GM18873 (cell line): ENCODE results near the gene ACTR8.

Source experiments
- ATAC-seq: cut with Tn5 transposase; IDR thresholded peaks from one replicate; pipeline ENCODE4 v1.9.1; 2021; ENCODE audit warnings: mild to moderate bottlenecking, moderate library complexity, moderate number of reproducible peaks; ENCODE audit not compliant: unreplicated experiment, low FRiP score

Gene ACTR8

DNA sequence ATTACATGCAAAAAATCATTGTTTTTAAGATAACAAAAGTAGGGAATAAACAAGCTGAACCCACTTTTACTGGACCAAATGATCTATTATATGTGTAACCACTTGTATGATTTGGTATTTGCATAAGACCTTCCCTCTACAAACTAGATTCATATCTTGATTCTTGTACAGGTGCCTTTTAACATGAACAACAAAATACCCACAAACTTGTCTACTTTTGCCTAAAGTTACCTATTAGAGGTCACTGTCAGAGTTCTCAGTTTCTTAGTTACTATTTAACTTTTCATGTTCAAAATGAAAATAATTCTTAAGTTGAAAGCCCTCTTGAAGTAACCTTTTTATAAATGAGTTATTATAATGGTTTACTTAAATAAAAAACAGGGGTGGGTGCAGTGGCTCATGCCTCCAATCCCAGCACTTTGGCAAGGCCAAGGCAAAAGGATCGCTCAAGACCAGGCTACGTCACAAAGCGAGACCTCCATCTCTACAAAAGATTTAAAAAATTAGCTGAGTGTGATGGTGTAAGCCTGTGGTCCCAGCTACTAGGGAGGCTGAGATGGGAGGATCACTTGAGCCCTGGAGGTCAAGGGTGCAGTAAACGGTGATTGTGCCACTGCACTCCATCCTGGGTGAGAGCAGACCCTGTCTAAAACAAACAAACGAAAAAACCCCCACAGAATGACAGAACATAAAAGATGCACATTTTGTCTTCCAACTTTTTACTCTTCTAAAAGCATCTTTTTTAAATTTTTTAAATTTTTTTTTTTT is 16.0 kb downstream of the ACTR8 start:
- no peak for ATAC-seq

DNA sequence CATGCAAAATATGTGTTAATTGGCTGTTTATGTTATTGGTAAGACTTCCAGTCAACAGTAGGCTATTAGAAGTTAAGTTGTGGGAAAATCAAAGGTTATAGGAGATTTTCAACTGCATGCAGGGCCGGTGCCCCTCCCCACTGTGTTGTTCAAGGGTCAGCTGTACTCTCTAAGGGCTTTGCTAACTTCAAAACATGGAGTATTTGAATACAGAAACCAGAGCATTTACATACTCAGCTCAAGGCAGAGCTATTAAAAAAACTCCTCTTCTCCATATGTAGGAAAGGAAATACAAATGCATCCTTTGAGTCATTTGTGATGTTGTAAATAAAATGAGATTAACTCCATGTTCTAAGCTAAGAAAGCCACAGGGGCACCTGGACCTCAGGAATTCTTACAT is 18.8 kb downstream of the ACTR8 start:
- no peak for ATAC-seq

DNA sequence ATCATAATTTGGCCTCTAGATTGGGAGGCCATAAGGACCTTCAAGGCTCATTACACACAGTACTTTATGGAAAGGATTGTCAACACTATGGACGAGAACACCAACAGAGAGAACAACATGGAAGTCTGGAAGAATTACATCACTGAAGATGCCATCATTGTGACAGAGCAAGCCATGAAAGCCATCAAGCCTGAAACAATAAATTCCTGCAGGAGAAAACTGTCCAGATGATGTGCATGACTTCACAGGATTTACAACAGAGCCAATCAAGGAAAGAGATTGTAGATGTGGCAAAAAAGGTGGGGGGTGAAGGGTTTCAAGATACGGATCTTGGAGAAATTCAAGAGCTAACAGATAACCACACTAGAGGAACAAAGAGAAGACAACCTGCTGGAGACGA is 19.7 kb downstream of the ACTR8 start:
- no peak for ATAC-seq

DNA sequence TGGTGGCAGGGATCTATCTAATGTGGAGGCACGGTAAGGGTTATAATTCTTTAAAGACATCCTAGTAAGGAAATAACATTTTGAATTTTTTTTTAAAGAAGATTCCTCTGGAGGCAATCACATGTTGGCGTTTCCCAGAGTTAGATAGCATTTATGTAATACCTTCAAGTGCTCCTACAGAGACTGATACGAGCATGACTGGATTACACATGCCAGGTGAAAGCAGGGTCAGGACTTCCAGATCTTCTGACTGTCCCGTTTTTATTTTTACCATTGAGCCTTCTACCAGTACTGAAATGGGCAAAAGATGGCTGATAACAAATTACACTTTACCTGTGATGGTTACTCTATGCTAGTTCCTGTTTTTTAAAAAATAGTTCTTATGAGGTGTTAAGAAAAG is 21.8 kb downstream of the ACTR8 start:
- no peak for ATAC-seq

DNA sequence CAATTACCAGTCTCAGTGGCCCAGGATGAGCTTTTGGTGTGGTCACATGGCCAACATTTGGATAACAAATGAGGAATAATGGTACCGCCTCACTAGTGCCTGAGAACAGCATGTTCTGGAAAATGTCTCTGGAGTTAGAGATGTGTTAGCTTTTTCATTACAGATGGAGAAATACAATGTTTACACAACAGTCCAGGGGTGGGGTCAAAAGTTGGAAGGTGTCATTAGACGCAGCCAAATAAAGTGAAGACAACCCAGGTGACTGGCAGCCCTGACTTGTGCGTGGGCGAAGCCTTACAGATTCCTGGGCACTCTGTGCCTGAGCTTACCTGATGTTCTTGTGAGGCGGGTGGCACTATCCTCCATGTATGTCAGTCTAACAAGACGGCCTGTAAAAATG is 22.8 kb downstream of the ACTR8 start:
- no peak for ATAC-seq

DNA sequence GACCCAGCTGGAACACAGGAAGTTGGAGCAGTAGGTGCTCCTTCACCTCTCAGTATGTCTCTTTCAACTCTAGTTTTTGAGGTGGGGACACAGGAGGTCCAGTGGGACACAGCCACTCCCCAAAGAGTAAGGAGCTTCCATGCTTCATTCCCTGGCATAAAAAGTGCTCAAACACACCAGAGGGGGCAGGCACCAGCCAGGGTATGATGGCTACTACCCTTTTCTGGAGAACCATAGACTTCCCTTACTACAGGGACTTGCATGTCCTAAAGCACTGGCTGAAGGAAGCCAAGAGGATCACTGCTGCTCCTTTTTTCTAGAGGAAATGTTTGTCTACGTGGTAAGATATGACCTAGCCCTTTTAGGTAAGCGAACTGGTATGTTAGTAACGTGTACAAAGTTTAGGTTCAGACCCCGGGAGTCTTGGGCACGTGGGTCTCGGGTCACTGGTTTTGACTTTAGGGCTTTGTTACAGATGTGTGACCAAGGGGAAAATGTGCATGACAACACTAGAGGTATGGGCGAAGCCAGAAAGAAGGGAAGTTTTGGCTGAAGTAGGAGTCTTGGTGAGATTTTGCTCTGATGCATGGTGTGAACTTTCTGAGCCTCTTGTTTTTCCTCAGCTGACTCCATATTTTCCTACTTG is 23.7 kb downstream of the ACTR8 start:
- ATAC-seq, result no peak

DNA sequence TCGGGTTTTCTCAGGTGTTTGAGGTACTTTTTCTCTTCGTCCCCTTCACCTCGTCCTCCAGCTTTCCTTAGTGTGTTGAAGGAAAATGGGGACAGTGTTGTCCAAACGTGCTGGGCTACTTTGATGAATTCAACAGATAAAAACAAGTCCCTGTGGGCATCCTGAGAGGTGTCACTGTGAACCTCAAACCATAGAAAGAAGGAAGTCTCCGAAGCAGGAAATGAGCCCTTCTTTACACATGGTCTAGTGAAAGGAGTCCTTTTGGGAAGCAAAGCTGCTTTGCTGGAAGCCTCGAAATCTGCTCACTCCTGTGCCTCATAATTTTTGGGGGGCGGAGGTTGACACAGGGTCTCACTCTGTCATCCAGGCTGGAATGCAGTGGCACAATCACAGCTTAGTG is 25.0 kb downstream of the ACTR8 start:
- no peak for ATAC-seq

DNA sequence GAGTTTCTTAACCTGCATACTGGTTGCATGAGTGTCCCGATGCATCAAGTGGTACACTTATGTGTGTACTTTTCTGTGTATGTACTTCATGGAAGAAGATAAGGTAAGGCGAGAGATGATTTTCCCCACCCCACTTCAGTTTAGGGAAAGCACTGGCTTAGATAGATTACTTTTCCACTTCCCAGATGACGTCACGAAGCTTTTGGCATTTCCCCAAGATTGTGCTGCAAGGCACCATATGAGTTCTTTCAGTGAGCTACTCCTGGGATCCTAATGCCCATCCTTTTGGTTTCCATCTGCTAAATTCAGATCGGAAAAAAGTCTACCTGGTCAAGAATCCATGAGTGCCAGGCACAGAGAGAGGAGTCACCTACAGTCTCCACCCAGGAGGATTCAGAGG is 31.1 kb downstream of the ACTR8 start:
- no peak for ATAC-seq

DNA sequence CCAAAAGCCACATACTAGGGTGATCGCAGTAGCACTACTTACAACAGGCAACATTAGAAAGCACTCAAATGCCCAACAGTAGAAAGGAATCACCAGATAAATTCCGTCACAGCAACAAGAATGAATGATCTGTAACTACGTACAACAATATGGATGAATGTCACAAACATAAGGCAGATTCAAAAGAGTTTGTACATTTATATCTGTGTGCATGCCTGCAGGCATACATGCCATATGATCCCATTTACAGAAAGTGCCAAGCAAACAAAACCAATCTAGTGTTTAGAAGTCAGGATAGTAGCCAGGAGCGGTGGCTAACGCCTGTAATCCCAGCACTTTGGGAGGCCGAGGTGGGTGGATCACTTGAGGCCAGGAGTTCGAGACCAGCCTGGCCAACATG is 32.0 kb downstream of the ACTR8 start:
- ATAC-seq, result no peak

DNA sequence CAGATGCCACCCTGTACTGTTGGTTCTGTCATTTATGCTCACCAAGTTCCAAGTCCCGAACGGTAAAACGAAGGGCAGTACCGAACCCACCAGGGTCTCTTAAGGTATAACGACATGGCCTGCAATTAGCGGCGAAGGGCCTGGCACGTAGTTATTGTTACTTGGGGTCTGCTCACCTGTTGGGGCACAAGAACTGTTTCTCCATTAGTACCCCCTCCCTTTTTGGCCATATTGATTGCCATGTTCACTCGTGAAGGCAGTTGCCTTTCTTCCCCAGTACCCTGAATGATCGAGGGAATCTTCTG is 35.1 kb downstream of the ACTR8 start:
- ATAC-seq, result no peak

DNA sequence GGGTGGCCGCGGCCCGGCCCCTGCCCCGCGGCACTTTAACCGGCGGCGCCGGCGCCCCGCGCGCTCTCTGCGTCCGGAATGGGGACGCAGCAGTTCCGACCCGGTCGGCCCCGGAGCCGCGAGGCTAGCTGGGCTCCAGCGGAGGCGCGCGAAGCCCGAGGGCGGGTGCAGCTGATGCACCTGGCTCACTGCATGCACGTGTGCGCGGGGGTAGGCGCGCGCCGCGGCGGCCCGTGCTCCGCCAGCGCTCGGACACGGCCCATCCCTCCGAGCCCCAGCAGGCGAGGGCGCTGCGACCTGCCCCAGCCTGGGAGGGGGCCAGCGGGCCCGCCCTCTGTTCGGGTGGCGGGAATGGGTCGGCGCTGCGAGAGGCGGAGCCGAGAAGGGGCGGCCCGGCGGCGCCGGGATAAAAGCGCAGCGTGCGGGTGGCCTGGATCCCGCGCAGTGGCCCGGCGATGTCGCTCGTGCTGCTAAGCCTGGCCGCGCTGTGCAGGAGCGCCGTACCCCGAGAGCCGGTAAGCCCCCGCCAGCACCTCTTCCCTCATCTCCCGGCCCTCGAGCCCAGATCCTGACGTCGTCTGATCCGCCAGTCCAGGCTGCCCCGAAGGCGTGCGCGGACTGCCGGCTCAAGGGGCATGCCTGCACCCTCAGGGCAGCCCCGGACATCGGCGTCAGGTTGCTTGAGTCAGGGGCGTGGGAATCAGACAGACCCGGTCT is 35.7 kb downstream of the ACTR8 start, which contains the start of the genes CHDH and IL17RB:
TSS of gene CHDH (minus strand) at position 286 of the 717 bp plus-strand sequence. CDS start 22,411 bp downstream, outside the sequence.
TSS of gene IL17RB (plus strand) at position 435 of the 717 bp plus-strand sequence. CDS start at position 456, 21 bp downstream.
- ATAC-seq, result no peak

DNA sequence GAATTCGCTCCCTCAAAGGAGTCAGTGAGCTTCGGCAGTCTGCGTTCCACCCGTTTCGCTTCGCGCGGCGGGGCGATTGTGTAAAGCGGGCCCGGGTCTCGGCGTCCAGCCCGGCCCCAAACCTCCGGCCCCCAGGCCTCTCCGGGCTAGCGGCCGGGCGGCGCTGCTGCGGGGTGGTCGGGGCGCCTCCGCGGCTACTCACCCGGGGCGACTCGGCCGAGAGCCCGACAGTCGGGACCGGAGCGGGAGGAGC is 36.1 kb downstream of the ACTR8 start:
- ATAC-seq, result no peak

DNA sequence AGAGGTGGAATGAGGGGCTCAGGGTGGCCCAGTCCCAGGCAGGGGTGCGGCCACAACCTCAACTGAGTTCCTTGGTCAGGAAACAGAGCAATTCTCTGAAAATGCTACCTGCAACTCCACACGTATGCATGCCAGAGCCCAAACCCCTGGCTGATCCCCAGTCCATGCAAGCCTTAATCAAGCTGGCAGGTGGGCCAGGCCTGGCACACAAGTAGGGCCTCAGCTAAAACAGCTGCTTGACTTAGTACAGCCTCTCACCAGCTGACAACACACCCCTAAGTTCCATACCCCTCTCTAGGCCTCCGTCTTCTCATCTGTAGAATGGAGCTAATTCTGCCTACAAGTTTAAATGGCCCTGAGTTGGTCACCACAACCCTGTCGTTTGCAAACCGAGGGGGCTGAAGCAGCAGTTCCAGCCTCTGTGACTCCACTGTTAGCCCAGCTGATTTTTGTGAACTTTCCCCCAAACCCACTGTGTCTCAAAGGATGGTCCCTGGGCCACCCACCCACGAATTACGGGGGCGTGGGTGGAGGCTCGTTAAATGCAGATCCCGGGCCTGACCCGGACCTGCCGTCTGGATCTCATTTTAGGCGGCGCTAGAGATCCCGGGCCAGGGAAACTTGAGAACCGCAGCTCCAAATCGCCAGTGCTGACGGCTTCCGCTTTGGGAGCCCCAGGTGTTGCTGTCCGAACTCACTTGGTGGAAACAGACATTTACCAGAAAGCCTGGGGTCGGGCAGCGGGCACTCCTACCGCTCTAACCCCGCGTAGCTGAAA is 36.7 kb downstream of the ACTR8 start:
- ATAC-seq, result no peak

DNA sequence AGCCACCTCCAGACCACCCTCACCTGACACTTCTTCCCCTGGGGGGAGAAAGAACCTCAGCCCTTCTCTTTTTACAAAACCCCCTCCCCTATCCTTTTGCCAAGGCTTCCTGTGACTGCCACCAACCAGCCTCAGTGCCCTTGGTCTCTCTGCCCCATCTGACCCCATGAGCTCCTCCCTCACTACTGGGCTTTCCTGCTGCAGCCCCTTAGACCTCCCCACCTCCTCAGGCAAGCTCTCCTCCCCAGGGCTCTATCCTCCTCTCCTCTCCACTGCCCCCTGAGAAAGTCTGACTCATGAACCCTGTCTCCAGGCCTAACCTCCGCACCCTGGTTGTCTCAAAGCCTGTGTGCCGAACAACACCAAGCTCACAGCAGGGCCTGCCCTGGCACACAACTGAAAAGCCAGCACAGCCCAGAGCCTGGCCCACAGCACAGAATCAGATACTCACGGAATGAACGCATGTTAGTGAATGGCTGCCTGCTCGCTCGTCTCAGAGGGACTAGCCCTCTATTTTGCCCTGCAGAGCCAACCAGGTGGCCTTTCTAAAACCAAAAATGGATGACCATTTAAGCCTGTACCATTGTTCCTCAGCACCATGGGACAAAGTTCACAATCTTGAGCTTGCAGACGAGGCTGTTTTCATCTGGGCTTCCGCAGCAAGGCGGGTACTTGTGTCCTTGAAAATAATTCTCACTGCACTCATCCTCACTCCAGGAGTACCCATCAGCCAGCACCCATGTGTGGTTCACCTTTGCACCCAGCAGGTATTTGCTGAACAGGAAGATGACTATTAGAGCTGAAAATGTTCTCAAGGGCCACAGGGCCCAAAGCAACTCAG is 37.5 kb downstream of the ACTR8 start:
- no peak for ATAC-seq

DNA sequence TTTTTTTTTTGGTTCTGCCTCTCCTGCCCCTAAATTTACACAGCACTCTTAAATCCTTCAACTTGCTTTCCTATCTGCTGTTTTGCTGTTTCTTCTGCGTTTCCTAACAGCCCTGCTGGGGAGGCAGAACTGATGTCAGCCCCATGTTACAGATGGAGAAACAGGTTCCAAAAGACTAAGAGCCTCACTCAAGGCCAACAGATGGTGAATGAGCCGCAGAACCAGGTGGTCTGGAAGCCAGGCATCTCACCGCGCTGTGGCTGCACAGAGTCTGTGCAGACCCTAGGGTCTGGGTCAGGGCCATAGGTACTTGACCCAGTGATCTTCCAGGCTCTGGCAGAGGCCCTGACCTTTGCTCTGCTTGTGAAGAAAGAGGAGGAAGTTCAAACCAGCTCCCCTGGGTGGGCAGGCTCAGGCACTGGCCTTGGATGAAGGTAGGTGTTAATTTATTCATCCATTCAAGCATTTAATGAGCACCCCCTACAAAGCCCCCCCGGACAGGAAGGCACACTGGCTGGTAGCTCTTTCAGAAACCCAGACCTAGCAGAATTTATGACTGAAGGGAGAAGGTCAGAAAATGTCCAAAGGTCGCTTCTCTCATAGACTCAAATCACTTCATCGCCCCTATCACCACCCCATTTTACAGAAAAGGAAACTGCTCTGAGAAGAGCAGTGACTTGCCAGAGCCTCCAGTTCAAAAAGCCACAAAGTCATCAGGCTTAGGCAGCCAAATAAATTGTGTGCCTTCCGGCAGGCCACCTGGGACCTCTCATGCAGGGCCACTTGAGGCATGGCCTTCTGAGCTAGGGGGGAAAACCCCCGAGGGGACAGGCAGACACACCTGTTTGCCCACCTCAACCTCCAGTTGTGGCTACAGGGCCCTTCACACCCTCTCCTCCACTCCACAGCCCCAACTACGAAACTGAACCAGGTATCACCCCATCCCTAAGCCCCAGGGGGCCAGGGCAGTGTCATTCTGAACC is 38.5 kb downstream of the ACTR8 start:
- no peak for ATAC-seq

DNA sequence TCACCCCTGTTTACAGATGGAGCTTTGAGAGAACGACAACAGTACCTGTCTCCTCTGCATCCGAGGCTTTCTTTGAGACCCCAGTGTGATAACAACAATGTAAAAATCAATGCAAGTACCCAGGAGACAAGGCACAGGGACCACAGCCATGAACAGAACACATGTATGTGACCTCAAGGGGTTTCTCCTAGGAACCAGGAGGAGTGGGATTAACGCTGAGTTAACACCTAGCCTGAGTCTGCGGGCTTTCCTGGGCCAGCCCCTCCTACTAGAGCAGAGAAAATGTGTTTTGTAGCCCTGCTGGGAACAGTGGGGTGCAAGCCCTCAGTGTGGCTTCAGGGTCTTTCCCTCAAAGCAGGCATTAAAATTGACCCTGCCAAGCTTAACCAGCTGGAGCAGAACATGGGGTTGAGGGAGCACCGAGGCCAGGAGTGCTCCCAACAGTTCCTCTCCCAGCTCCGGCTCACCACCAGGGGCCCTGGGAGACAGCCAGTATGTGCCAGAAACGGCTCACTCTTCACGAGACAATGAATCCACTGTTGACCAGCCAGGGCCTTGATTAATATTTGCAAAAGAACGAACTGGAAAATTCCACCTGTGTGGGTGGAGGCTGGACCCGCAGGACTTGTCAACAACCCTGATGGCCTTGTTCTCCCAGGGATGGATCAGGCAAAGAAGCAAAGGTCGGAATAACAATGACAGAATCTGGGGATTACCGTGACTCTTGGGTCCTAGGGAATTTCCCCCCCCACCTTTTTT is 39.3 kb downstream of the ACTR8 start:
- ATAC-seq, result no peak

DNA sequence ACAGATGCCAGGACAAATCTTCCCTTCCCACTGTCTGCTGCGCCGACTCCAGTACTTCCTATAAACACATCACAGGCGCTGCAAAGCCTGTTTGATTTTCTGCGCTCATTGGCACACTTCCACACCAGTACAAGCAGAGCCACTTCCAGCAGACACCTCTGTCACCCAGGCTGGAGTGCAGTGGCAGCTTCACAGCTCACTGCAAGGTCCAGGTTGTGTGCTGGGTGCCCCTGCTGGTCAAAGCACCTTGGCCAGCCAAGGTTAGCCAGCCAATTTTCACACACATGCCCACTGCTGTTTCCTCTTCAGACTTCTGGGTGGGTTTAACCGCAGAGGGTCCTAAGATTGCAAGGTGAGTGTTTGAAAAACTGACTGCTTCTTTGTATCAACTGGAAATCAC is 40.7 kb downstream of the ACTR8 start:
- ATAC-seq, result no peak

DNA sequence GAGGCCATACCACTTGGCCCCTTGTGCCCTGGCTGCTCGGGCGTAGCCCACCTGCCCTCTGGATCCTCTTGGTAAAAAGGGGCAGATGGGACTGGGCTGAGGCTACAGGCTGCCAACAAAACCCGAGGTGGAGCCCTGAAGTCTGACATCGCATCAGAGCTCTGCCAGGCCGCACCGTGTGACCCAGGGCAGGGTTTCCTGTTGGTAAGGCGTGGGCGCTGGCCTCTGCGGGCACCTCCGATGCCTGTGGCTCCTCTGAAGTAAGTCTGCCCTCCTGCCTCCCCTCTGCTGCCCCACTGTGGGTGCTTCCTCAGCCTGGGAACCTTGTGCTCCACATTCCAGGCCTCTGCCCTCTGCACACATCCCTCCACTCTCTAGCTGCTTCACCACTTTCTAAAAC is 44.6 kb downstream of the ACTR8 start:
- no peak for ATAC-seq
